ENCODE measurements around the gene ATP5F1D. TPM values are rescaled to one million over a fixed set of nuclear protein-coding genes. Genes with fewer than 3 reads are reported as not detected.

Gene ATP5F1D
- total and polyA plus RNA-seq, 2 of the 13 experiments (the other 11 are each of a cell fraction or from before 2014, with no cell fraction given): 39.4 to 78.7 TPM

DNA sequence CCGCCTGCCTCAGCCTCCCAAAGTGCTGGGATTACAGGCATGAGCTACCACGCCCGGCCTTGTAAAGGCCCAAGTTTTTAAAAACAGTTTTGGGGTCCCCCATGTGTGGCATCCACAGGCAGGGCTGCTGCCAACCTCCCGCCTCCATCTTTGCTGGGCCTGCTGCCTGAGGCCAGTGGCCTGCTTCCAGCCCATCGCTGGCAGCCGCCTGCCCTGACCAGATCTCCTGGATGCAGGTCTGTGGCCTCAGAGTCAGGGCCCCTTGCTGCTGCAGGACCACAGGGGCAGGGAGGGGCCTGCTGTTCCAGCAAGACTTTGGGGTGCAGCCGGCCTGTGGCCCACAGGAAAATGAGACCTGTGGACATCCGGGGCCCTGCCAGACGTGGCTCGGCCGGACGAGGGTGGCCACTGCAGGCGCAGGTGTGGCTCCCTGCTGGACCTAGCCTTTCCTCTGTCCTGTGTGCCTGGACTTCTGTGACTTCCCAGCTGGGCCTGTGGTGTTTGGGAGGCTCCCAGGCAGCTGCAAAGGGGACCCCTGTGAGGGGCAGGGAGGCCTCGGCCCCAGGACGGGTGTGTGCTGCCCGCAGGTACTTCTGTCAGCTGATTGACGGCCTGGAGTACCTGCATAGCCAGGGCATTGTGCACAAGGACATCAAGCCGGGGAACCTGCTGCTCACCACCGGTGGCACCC is 21.6 kb upstream of the ATP5F1D start:
- ChIA-PET POLR2A (no interaction called here), CTCF (ENCODE audit: low intra/inter-chr PET ratio, low total read pairs) (no interaction called here)
- Histone ChIP-seq H3K79me2 (ENCODE audit: insufficient read depth, low read length) (peaks cover 34% of the 10 kb centered on the region), H3K4me3 (replicated peaks in 1 of 3; ENCODE audit: insufficient read depth in 1 of 3, low read depth in 2 of 3, low read length in 3 of 3) (no peak overlapping the region), H2AFZ (ENCODE audit: low read length) (no peak overlapping the region), H3K4me2 (ENCODE audit: low read depth, low read length) (no peak overlapping the region), H3K27ac (ENCODE audit: extremely low read length, insufficient read depth, low read length) (no peak overlapping the region), H3K9me3 (ENCODE audit: low read length) (no peaks in the 10 kb centered on the region), H3K36me3 (replicated peaks in 1 of 2; ENCODE audit: control insufficient read depth in 1 of 2, insufficient read depth in 2 of 2, low read length in 2 of 2) (peaks cover 22 to 34% of the 10 kb centered on the region in 2 experiments; a peak in 4 of 5 replicates), H4K20me1 (ENCODE audit: insufficient read depth, low read length) (peaks cover 23% of the 10 kb centered on the region), H3K27me3 (ENCODE audit: control insufficient read depth in 1 of 2, insufficient read depth in 2 of 2, low read length in 2 of 2) (no peaks in the 10 kb centered on the region), H3K4me1 (ENCODE audit: insufficient read depth, low read length) (peaks cover 28% of the 10 kb centered on the region), H3K9ac (ENCODE audit: insufficient read depth, low read depth, low read length) (no peak overlapping the region)
- ATAC-seq (no peak), DNase-seq (ENCODE audit: low spot score) (no peak), FAIRE-seq (no peak)
- intact Hi-C loops (cut with micrococcal nuclease; ENCODE audit: unreplicated experiment): no loop called here
- BruUV-seq (replicated peaks): no TSS peak
- TF ChIP-seq AKAP8 (CRISPR knock-in tag; IDR thresholded peaks at IDR 0.05): 0 out of 2 replicates have a peak, but pooled peaks have one; percentile 24
- no peak for TF ChIP-seq CBX2 (IDR thresholded peaks at IDR 0.05; ENCODE audit: low read depth, low read length)
- TF ChIP-seq CBX2 (CRISPR knock-in tag; IDR thresholded peaks at IDR 0.05; ENCODE audit: low read depth): no peak
- WGBS (ENCODE audit: low lambda C conversion rate): 99% methylated on average over 7 of the region's 19 CpGs
- in situ Hi-C loops (cut with HindIII; ENCODE audit: extremely low pct_ligation_motif_present, low pct_unique_long_range_greater_than_20kb): no loop called here

DNA sequence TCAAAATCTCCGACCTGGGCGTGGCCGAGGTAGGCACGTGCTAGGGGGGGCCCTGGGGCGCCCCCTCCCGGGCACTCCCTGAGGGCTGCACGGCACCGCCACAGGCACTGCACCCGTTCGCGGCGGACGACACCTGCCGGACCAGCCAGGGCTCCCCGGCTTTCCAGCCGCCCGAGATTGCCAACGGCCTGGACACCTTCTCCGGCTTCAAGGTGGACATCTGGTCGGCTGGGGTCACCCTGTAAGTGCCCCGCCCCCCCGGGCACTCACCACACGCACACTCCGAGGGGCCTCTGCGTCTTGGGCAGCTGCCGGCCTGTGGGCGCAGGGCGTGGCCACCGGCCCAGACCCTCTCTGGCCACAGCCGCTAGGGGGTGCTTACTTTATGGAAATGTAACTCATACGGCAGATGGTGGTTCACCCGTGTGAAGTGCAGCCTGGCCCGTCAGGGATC is 21.0 kb upstream of the ATP5F1D start:
- Histone ChIP-seq H3K4me2 (ENCODE audit: low read depth, low read length) (no peak overlapping the region), H3K27ac (ENCODE audit: extremely low read length, insufficient read depth, low read length) (no peak overlapping the region), H3K9me3 (ENCODE audit: low read length) (no peaks in the 10 kb centered on the region), H3K79me2 (ENCODE audit: insufficient read depth, low read length) (peaks cover 30% of the 10 kb centered on the region), H2AFZ (ENCODE audit: low read length) (no peak overlapping the region), H3K36me3 (replicated peaks in 1 of 2; ENCODE audit: control insufficient read depth in 1 of 2, insufficient read depth in 2 of 2, low read length in 2 of 2) (peaks cover 18 to 34% of the 10 kb centered on the region in 2 experiments; a peak in 4 of 5 replicates), H3K4me3 (replicated peaks in 1 of 3; ENCODE audit: insufficient read depth in 1 of 3, low read depth in 2 of 3, low read length in 3 of 3) (no peak overlapping the region), H3K4me1 (ENCODE audit: insufficient read depth, low read length) (peaks cover 28% of the 10 kb centered on the region), H3K9ac (ENCODE audit: insufficient read depth, low read depth, low read length) (no peak overlapping the region), H3K27me3 (ENCODE audit: control insufficient read depth in 1 of 2, insufficient read depth in 2 of 2, low read length in 2 of 2) (no peaks in the 10 kb centered on the region), H4K20me1 (ENCODE audit: insufficient read depth, low read length) (peaks cover 22% of the 10 kb centered on the region)
- FAIRE-seq (no peak), DNase-seq (ENCODE audit: low spot score) (no peak), ATAC-seq (no peak)
- 94% methylated on average over 10 of the region's 33 CpGs for WGBS (ENCODE audit: low lambda C conversion rate)
- TF ChIP-seq RBFOX2 (IDR thresholded peaks at IDR 0.05; ENCODE audit: low read depth, low read length) (0 out of 2 replicates have a peak, but pooled peaks have one; percentile 35), PPARG (CRISPR knock-in tag; conservative IDR thresholded peaks at IDR 0.05) (no peak), SP1 (IDR thresholded peaks at IDR 0.05) (no peak), SP1 (CRISPR knock-in tag; IDR thresholded peaks at IDR 0.05) (no peak)
- TF ChIP-seq, protein P1, sequence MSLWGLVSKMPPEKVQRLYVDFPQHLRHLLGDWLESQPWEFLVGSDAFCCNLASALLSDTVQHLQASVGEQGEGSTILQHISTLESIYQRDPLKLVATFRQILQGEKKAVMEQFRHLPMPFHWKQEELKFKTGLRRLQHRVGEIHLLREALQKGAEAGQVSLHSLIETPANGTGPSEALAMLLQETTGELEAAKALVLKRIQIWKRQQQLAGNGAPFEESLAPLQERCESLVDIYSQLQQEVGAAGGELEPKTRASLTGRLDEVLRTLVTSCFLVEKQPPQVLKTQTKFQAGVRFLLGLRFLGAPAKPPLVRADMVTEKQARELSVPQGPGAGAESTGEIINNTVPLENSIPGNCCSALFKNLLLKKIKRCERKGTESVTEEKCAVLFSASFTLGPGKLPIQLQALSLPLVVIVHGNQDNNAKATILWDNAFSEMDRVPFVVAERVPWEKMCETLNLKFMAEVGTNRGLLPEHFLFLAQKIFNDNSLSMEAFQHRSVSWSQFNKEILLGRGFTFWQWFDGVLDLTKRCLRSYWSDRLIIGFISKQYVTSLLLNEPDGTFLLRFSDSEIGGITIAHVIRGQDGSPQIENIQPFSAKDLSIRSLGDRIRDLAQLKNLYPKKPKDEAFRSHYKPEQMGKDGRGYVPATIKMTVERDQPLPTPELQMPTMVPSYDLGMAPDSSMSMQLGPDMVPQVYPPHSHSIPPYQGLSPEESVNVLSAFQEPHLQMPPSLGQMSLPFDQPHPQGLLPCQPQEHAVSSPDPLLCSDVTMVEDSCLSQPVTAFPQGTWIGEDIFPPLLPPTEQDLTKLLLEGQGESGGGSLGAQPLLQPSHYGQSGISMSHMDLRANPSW (CRISPR knock-in tag; IDR thresholded peaks at IDR 0.05; ENCODE audit: borderline replicate concordance): no peak
- CTCF ChIA-PET (ENCODE audit: low intra/inter-chr PET ratio, low total read pairs): interaction anchor here (1.4 kb wide), 1 partner anchor 20 kb away, joined by 17 read pairs; the partner anchor contains the start of gene ATP5F1D
- in situ Hi-C loops (cut with HindIII; ENCODE audit: extremely low pct_ligation_motif_present, low pct_unique_long_range_greater_than_20kb) (no loop called here), intact Hi-C loops (cut with micrococcal nuclease; ENCODE audit: unreplicated experiment) (no loop called here)
- POLR2A ChIA-PET: no interaction called here
- no TSS peak for BruUV-seq (replicated peaks)

Measured in HepG2 (cell line).